ENCODE measurements around the gene TRIM37.

The TRIM37 gene

GRCh38 chr17:59038734-59039133 is 67.9 kb downstream of the TRIM37 start:
- 96% methylated on average over 4 to 5 of the region's 5 CpGs for WGBS, 2 experiments (ENCODE audit: insufficient coverage in 2 of 2)
- Histone ChIP-seq H3K4me3 (ENCODE audit: extremely low read depth, insufficient read depth, low read length, poor library complexity, severe bottlenecking) (no peak overlapping the region), H3K4me1 (ENCODE audit: control insufficient read depth, insufficient read depth, low read length, poor library complexity, severe bottlenecking) (peaks cover 4% of the 10 kb centered on the region), H3K36me3 (ENCODE audit: control insufficient read depth, insufficient read depth, low read length) (peaks cover 38% of the 10 kb centered on the region), H3K9me3 (ENCODE audit: control insufficient read depth, low read length) (no peaks in the 10 kb centered on the region), H3K27ac (ENCODE audit: low read depth, low read length, severe bottlenecking) (no peak overlapping the region)

- no peak overlapping the region for H3K4me3 ChIP-seq (ENCODE audit: extremely low read depth, insufficient read depth, low read length, poor library complexity, severe bottlenecking)
- H3K36me3 ChIP-seq (ENCODE audit: control insufficient read depth, insufficient read depth, low read length) = peaks cover 38% of the 10 kb centered on the region
- H3K27ac ChIP-seq (ENCODE audit: low read depth, low read length, severe bottlenecking) = no peak overlapping the region
- H3K9me3 ChIP-seq (ENCODE audit: control insufficient read depth, low read length) = no peaks in the 10 kb centered on the region
- peaks cover 4% of the 10 kb centered on the region for H3K4me1 ChIP-seq (ENCODE audit: control insufficient read depth, insufficient read depth, low read length, poor library complexity, severe bottlenecking)
Measured at GRCh38 chr17:59037960-59038359, 68.7 kb downstream of the TRIM37 start.

GRCh38 chr17:59030811-59031210 is 75.9 kb downstream of the TRIM37 start:
- Histone ChIP-seq H3K4me1 (ENCODE audit: control insufficient read depth, insufficient read depth, low read length, poor library complexity, severe bottlenecking) (no peaks in the 10 kb centered on the region), H3K9me3 (ENCODE audit: control insufficient read depth, low read length) (no peaks in the 10 kb centered on the region), H3K27ac (ENCODE audit: low read depth, low read length, severe bottlenecking) (no peak overlapping the region), H3K4me3 (ENCODE audit: extremely low read depth, insufficient read depth, low read length, poor library complexity, severe bottlenecking) (no peak overlapping the region), H3K36me3 (ENCODE audit: control insufficient read depth, insufficient read depth, low read length) (peaks cover 32% of the 10 kb centered on the region)
- WGBS, 2 experiments (ENCODE audit: insufficient coverage in 2 of 2) = 88 to 100% methylated on average over 1 of the region's 1 CpG

- Histone ChIP-seq H3K4me1 (ENCODE audit: control insufficient read depth, insufficient read depth, low read length, poor library complexity, severe bottlenecking) (no peaks in the 10 kb centered on the region), H3K27ac (ENCODE audit: low read depth, low read length, severe bottlenecking) (no peak overlapping the region), H3K36me3 (ENCODE audit: control insufficient read depth, insufficient read depth, low read length) (peaks cover 25% of the 10 kb centered on the region), H3K9me3 (ENCODE audit: control insufficient read depth, low read length) (no peaks in the 10 kb centered on the region), H3K4me3 (ENCODE audit: extremely low read depth, insufficient read depth, low read length, poor library complexity, severe bottlenecking) (no peak overlapping the region)
- 84 to 90% methylated on average over 3 to 5 of the region's 6 CpGs for WGBS, 2 experiments (ENCODE audit: insufficient coverage in 2 of 2)
Measured at GRCh38 chr17:59028328-59028727, 78.4 kb downstream of the TRIM37 start.

GRCh38 chr17:59027750-59028149 is 78.9 kb downstream of the TRIM37 start:
- Histone ChIP-seq H3K36me3 (ENCODE audit: control insufficient read depth, insufficient read depth, low read length) (peaks cover 24% of the 10 kb centered on the region), H3K9me3 (ENCODE audit: control insufficient read depth, low read length) (no peaks in the 10 kb centered on the region), H3K4me1 (ENCODE audit: control insufficient read depth, insufficient read depth, low read length, poor library complexity, severe bottlenecking) (no peaks in the 10 kb centered on the region), H3K4me3 (ENCODE audit: extremely low read depth, insufficient read depth, low read length, poor library complexity, severe bottlenecking) (no peak overlapping the region), H3K27ac (ENCODE audit: low read depth, low read length, severe bottlenecking) (no peak overlapping the region)
- 85 to 91% methylated on average over 4 of the region's 4 CpGs for WGBS, 2 experiments (ENCODE audit: insufficient coverage in 2 of 2)

- Histone ChIP-seq H3K27ac (ENCODE audit: low read depth, low read length, severe bottlenecking) (no peak overlapping the region), H3K9me3 (ENCODE audit: control insufficient read depth, low read length) (no peaks in the 10 kb centered on the region), H3K4me1 (ENCODE audit: control insufficient read depth, insufficient read depth, low read length, poor library complexity, severe bottlenecking) (no peaks in the 10 kb centered on the region), H3K36me3 (ENCODE audit: control insufficient read depth, insufficient read depth, low read length) (peaks cover 12% of the 10 kb centered on the region), H3K4me3 (ENCODE audit: extremely low read depth, insufficient read depth, low read length, poor library complexity, severe bottlenecking) (no peak overlapping the region)
- 86 to 100% methylated on average over 1 of the region's 1 CpG for WGBS, 2 experiments (ENCODE audit: insufficient coverage in 2 of 2)
Measured at GRCh38 chr17:59026176-59026939, 80.3 kb downstream of the TRIM37 start.

- no peak overlapping the region for H3K27ac ChIP-seq (ENCODE audit: low read depth, low read length, severe bottlenecking)
- peaks cover 12% of the 10 kb centered on the region for H3K36me3 ChIP-seq (ENCODE audit: control insufficient read depth, insufficient read depth, low read length)
- H3K4me1 ChIP-seq (ENCODE audit: control insufficient read depth, insufficient read depth, low read length, poor library complexity, severe bottlenecking) = no peaks in the 10 kb centered on the region
- no peaks in the 10 kb centered on the region for H3K9me3 ChIP-seq (ENCODE audit: control insufficient read depth, low read length)
- 100% methylated on average over 2 of the region's 2 CpGs; no CpG with 5 or more reads in 1 of the 2 experiments for WGBS, 2 experiments (ENCODE audit: insufficient coverage in 2 of 2)
- no peak overlapping the region for H3K4me3 ChIP-seq (ENCODE audit: extremely low read depth, insufficient read depth, low read length, poor library complexity, severe bottlenecking)
Measured at GRCh38 chr17:59024916-59025315, 81.8 kb downstream of the TRIM37 start.

- H3K4me1 ChIP-seq (ENCODE audit: control insufficient read depth, insufficient read depth, low read length, poor library complexity, severe bottlenecking) = no peaks in the 10 kb centered on the region
- H3K4me3 ChIP-seq (ENCODE audit: extremely low read depth, insufficient read depth, low read length, poor library complexity, severe bottlenecking) = no peak overlapping the region
- no peak overlapping the region for H3K27ac ChIP-seq (ENCODE audit: low read depth, low read length, severe bottlenecking)
- WGBS, 2 experiments (ENCODE audit: insufficient coverage in 2 of 2) = no CpG with 5 or more reads among the region's 1 CpG
- peaks cover 14% of the 10 kb centered on the region for H3K36me3 ChIP-seq (ENCODE audit: control insufficient read depth, insufficient read depth, low read length)
- no peaks in the 10 kb centered on the region for H3K9me3 ChIP-seq (ENCODE audit: control insufficient read depth, low read length)
Measured at GRCh38 chr17:59018019-59018418, 88.7 kb downstream of the TRIM37 start.

- Histone ChIP-seq H3K36me3 (ENCODE audit: control insufficient read depth, insufficient read depth, low read length) (peaks cover 19% of the 10 kb centered on the region), H3K4me1 (ENCODE audit: control insufficient read depth, insufficient read depth, low read length, poor library complexity, severe bottlenecking) (no peaks in the 10 kb centered on the region), H3K4me3 (ENCODE audit: extremely low read depth, insufficient read depth, low read length, poor library complexity, severe bottlenecking) (no peak overlapping the region), H3K9me3 (ENCODE audit: control insufficient read depth, low read length) (no peaks in the 10 kb centered on the region), H3K27ac (ENCODE audit: low read depth, low read length, severe bottlenecking) (no peak overlapping the region)
- 88 to 100% methylated on average over 1 to 2 of the region's 2 CpGs for WGBS, 2 experiments (ENCODE audit: insufficient coverage in 2 of 2)
Measured at GRCh38 chr17:59011975-59012374, 94.7 kb downstream of the TRIM37 start.

- Histone ChIP-seq H3K9me3 (ENCODE audit: control insufficient read depth, low read length) (no peaks in the 10 kb centered on the region), H3K27ac (ENCODE audit: low read depth, low read length, severe bottlenecking) (no peak overlapping the region), H3K36me3 (ENCODE audit: control insufficient read depth, insufficient read depth, low read length) (peaks cover 13% of the 10 kb centered on the region), H3K4me1 (ENCODE audit: control insufficient read depth, insufficient read depth, low read length, poor library complexity, severe bottlenecking) (peaks cover 3% of the 10 kb centered on the region), H3K4me3 (ENCODE audit: extremely low read depth, insufficient read depth, low read length, poor library complexity, severe bottlenecking) (no peak overlapping the region)
- WGBS, 2 experiments (ENCODE audit: insufficient coverage in 2 of 2) = 86 to 100% methylated on average over 1 to 2 of the region's 2 CpGs
Measured at GRCh38 chr17:59010026-59010425, 96.7 kb downstream of the TRIM37 start.

GRCh38 chr17:59008737-59009136 is 97.9 kb downstream of the TRIM37 start:
- no peak overlapping the region for H3K4me3 ChIP-seq (ENCODE audit: extremely low read depth, insufficient read depth, low read length, poor library complexity, severe bottlenecking)
- peaks cover 3% of the 10 kb centered on the region for H3K4me1 ChIP-seq (ENCODE audit: control insufficient read depth, insufficient read depth, low read length, poor library complexity, severe bottlenecking)
- 71 to 80% methylated on average over 1 to 2 of the region's 2 CpGs for WGBS, 2 experiments (ENCODE audit: insufficient coverage in 2 of 2)
- H3K27ac ChIP-seq (ENCODE audit: low read depth, low read length, severe bottlenecking) = no peak overlapping the region
- H3K36me3 ChIP-seq (ENCODE audit: control insufficient read depth, insufficient read depth, low read length) = peaks cover 11% of the 10 kb centered on the region
- H3K9me3 ChIP-seq (ENCODE audit: control insufficient read depth, low read length) = no peaks in the 10 kb centered on the region

All from mesodermal cell (in vitro differentiated cells).